Neural cell (in vitro differentiated cells): ENCODE measurements around the gene SVBP. TPM values are rescaled to one million over a fixed set of nuclear protein-coding genes. Genes with fewer than 3 reads are reported as not detected.

Source experiments
- H2AFZ ChIP-seq: fragments of 200-600, 300-800 bp; sonication (generic), shearing (Covaris generic); 2 replicates; pipeline ENCODE4 v1.6.0; 2014; ENCODE audit warnings: low read depth, mild to moderate bottlenecking, antibody characterized with exemption, low read length, moderate library complexity
- H3F3A ChIP-seq: fragments of 200-600 bp; shearing (Covaris generic); 2 replicates; pipeline ENCODE4 v1.6.1; 2016; ENCODE audit warnings: mild to moderate bottlenecking, moderate library complexity, mixed read lengths, antibody characterized with exemption, low read length; ENCODE audit not compliant: insufficient read depth, poor library complexity, severe bottlenecking
- H3K27ac ChIP-seq: fragments of 200-600, 300-800 bp; sonication (generic), shearing (Covaris generic); 2 replicates; pipeline ENCODE4 v1.5.1; 2014; ENCODE audit warnings: mild to moderate bottlenecking, low read length, moderate library complexity
- H3K27me3 ChIP-seq: fragments of 300-800, 200-600 bp; sonication (generic), shearing (Covaris generic); 2 replicates; pipeline ENCODE4 v1.6.0; 2014; ENCODE audit warnings: mild to moderate bottlenecking, low read depth, low read length, moderate library complexity; ENCODE audit not compliant: insufficient read depth
- H3K36me3 ChIP-seq: fragments of 300-800, 200-600 bp; sonication (generic), shearing (Covaris generic); 2 replicates; pipeline ENCODE4 v1.5.1; 2014; ENCODE audit warnings: mild to moderate bottlenecking, antibody characterized with exemption, low read length, moderate library complexity; ENCODE audit not compliant: insufficient read depth
- H3K4me2 ChIP-seq: fragments of 300-800, 200-600 bp; sonication (generic), shearing (Covaris generic); 2 replicates; pipeline ENCODE4 v1.6.0; 2014; ENCODE audit warnings: mild to moderate bottlenecking, low read length
- H3K4me3 ChIP-seq: fragments of 300-800, 200-600 bp; sonication (generic), shearing (Covaris generic); 2 replicates; pipeline ENCODE4 v1.5.1; 2014; ENCODE audit warnings: mild to moderate bottlenecking, low read length, moderate library complexity
- H3K79me2 ChIP-seq: fragments of 200-600 bp; shearing (Covaris generic); replicated peaks from 2 replicates; pipeline ENCODE4 v1.6.0; 2014; ENCODE audit warnings: mild to moderate bottlenecking, low read length, moderate library complexity; ENCODE audit not compliant: insufficient read depth
- H3K9ac ChIP-seq: fragments of 300-800, 200-600 bp; sonication (generic), shearing (Covaris generic); 2 replicates; pipeline ENCODE4 v1.6.1; 2016; ENCODE audit warnings: mild to moderate bottlenecking, low read length, mixed read lengths
- H3K9me2 ChIP-seq: fragments of 200-600 bp; shearing (Covaris generic); 2 replicates; pipeline ENCODE4 v1.6.1; 2016; ENCODE audit warnings: mild to moderate bottlenecking, low read length, mixed read lengths; ENCODE audit not compliant: insufficient read depth
- H3K9me3 ChIP-seq: fragments of 200-600, 300-800 bp; sonication (generic), shearing (Covaris generic); 2 replicates; pipeline ENCODE4 v1.6.1; 2016; ENCODE audit warnings: mild to moderate bottlenecking, mixed run types, low read length, moderate library complexity, mixed read lengths
- H4K20me1 ChIP-seq: fragments of 200-600 bp; shearing (Covaris generic); 2 replicates; pipeline ENCODE4 v1.6.1; 2016; ENCODE audit warnings: mild to moderate bottlenecking, mixed run types; ENCODE audit not compliant: insufficient read depth
- CTCF ChIP-seq: fragments of 450-650 bp; IDR thresholded peaks from 2 replicates; pipeline ENCODE4 v1.5.1; 2014; ENCODE audit warnings: antibody characterized with exemption, mild to moderate bottlenecking, moderate library complexity; ENCODE audit not compliant: poor library complexity, severe bottlenecking
- EP300 ChIP-seq: fragments of 450-650 bp; conservative IDR thresholded peaks from 2 replicates; pipeline ENCODE4 v1.6.1; 2014; ENCODE audit warnings: antibody characterized with exemption, mild to moderate bottlenecking, moderate library complexity; ENCODE audit not compliant: poor library complexity, severe bottlenecking
- EZH2 ChIP-seq: fragments of 200-600, 300-800 bp; shearing (Covaris generic), sonication (generic); IDR thresholded peaks from 2 replicates; pipeline ENCODE4 v1.6.1; 2014; ENCODE audit warnings: antibody characterized with exemption, low read length, borderline replicate concordance, mild to moderate bottlenecking; ENCODE audit not compliant: insufficient read depth, poor library complexity, severe bottlenecking
- MXI1 ChIP-seq: fragments of 450-650 bp; conservative IDR thresholded peaks from 2 replicates; pipeline ENCODE4 v1.6.1; 2014; ENCODE audit warnings: antibody characterized with exemption, mild to moderate bottlenecking; ENCODE audit not compliant: poor library complexity, severe bottlenecking
- POLR2AphosphoS5 ChIP-seq: IDR thresholded peaks from 2 replicates; pipeline ENCODE4 v1.6.1; 2012
- RAD21 ChIP-seq: fragments of 450-650 bp; conservative IDR thresholded peaks from 2 replicates; pipeline ENCODE4 v1.6.1; 2014; ENCODE audit warnings: antibody characterized with exemption, mild to moderate bottlenecking, moderate library complexity
- REST ChIP-seq: IDR thresholded peaks from 2 replicates; pipeline ENCODE4 v1.6.1; 2012; ENCODE audit warnings: borderline replicate concordance
- SMC3 ChIP-seq: fragments of 450-650 bp; conservative IDR thresholded peaks from 2 replicates; pipeline ENCODE4 v1.6.1; 2014; ENCODE audit warnings: antibody characterized with exemption, mild to moderate bottlenecking, moderate library complexity; ENCODE audit not compliant: poor library complexity
- TAF1 ChIP-seq: IDR thresholded peaks from 2 replicates; pipeline ENCODE4 v1.6.1; 2012; ENCODE audit warnings: low read depth
- polyA plus RNA-seq: library from polyadenylated mRNA; depleted of rRNA; stranded (reverse); fragments of >200 nt; gene quantifications from 2 replicates; pipeline ENCODE4 v1.2.3, GENCODE V29; 2014

The SVBP gene
- polyA plus RNA-seq, 1 donor from 2014 or later = 231 TPM

- Histone ChIP-seq H2AFZ (no peak overlapping the region), H3F3A (no peaks in the 10 kb centered on the region), H3K27me3 (no peaks in the 10 kb centered on the region), H3K79me2 (peaks cover 13% of the 10 kb centered on the region), H3K9ac (no peak overlapping the region), H3K4me2 (no peak overlapping the region), H3K27ac (no peak overlapping the region), H4K20me1 (no peaks in the 10 kb centered on the region), H3K4me3 (no peak overlapping the region), H3K9me3 (no peaks in the 10 kb centered on the region), H3K36me3 (no peaks in the 10 kb centered on the region), H3K9me2 (no peaks in the 10 kb centered on the region)
- TF ChIP-seq POLR2AphosphoS5 = no peak
- no peak for TF ChIP-seq CTCF
- no peak for TF ChIP-seq RAD21
- no peak for TF ChIP-seq SMC3
- no peak for TF ChIP-seq EP300
- no peak for TF ChIP-seq REST
- no peak for TF ChIP-seq EZH2
- TF ChIP-seq TAF1 = no peak
These were observed 58.1 kb downstream of the SVBP start for GRCh38 chr1:42759114-42759513.

DNA sequence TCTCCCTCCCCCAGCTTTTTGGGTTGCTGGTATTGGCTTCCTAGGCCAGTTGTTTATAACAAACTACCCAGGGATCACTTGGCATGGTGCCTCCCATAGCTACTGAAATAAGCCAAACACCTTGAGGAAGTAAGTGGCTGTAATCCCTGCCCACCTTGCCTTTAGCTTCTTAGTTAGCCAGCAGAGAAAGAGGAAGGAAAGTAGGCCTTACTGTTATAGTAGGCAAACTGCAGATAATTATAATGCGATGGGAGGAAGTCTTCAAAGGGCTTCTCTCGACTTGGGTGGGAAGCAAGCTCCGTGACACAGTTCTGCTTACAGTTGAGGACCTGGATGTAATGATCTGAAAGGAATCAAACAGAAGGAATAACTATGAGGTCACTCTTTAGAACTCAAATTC lies 58.6 kb downstream of the SVBP start:
- Histone ChIP-seq H3K27ac (no peak overlapping the region), H2AFZ (no peak overlapping the region), H3K4me3 (no peak overlapping the region), H4K20me1 (no peaks in the 10 kb centered on the region), H3F3A (no peaks in the 10 kb centered on the region), H3K9me2 (no peaks in the 10 kb centered on the region), H3K9ac (no peak overlapping the region), H3K9me3 (no peaks in the 10 kb centered on the region), H3K27me3 (no peaks in the 10 kb centered on the region), H3K36me3 (no peaks in the 10 kb centered on the region), H3K79me2 (peaks cover 8% of the 10 kb centered on the region), H3K4me2 (no peak overlapping the region)
- TF ChIP-seq EZH2 (no peak), TAF1 (no peak), SMC3 (no peak), REST (no peak), CTCF (no peak), RAD21 (no peak), POLR2AphosphoS5 (no peak), EP300 (no peak), MXI1 (no peak)
